ENCODE data around the gene ZIC1.

GRCh38 chr3:147368561-147369221 is 40.5 kb upstream of the ZIC1 start:
- TF ChIP-seq, protein P1, sequence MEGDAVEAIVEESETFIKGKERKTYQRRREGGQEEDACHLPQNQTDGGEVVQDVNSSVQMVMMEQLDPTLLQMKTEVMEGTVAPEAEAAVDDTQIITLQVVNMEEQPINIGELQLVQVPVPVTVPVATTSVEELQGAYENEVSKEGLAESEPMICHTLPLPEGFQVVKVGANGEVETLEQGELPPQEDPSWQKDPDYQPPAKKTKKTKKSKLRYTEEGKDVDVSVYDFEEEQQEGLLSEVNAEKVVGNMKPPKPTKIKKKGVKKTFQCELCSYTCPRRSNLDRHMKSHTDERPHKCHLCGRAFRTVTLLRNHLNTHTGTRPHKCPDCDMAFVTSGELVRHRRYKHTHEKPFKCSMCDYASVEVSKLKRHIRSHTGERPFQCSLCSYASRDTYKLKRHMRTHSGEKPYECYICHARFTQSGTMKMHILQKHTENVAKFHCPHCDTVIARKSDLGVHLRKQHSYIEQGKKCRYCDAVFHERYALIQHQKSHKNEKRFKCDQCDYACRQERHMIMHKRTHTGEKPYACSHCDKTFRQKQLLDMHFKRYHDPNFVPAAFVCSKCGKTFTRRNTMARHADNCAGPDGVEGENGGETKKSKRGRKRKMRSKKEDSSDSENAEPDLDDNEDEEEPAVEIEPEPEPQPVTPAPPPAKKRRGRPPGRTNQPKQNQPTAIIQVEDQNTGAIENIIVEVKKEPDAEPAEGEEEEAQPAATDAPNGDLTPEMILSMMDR (IDR thresholded peaks at IDR 0.05) = no peak
- no peak for TF ChIP-seq POLR2A (IDR thresholded peaks at IDR 0.05)
